HCT116 (cell line): Measurements from ENCODE around the gene GYPC. TPM values are rescaled to one million over a fixed set of nuclear protein-coding genes. Genes with fewer than 3 reads are reported as not detected.

Experiments
- ATAC-seq: fragments of 200-7000 bp; cut with Tn5 transposase; 2 replicates; pipeline ENCODE4 v1.9.1; 2020; ENCODE audit warnings: mild to moderate bottlenecking, moderate library complexity
- BruUV-seq: library from RNA; stranded (reverse); fragments of 400-500 nt; replicated peaks from 2 replicates; lab custom pipeline; 2021; lab: Mats Ljungman, UMichigan
- CTCF ChIA-PET: fragments of 300-600 bp; sonication (Branson Sonifier 250); formaldehyde crosslinking; loops from one replicate; lab custom pipeline; 2021; ENCODE audit warnings: antibody characterized with exemption; lab: Charles Lee
- POLR2A ChIA-PET: fragments of 300-600, 350-600 bp; sonication (Branson Sonifier 250); formaldehyde crosslinking; loops from one replicate; lab custom pipeline; 2021; ENCODE audit warnings: antibody characterized with exemption; lab: Charles Lee
- RAD21 ChIA-PET, 2 experiments: fragments of 300-600 bp; sonication (Branson Sonifier 250); formaldehyde crosslinking; loops; one replicate each; lab custom pipeline; 2023; ENCODE audit warnings: low total read pairs in 2 of 2; ENCODE audit not compliant: uncharacterized antibody in 2 of 2, unreplicated experiment in 2 of 2, low non-redundant PET in 1 of 2; lab: Charles Lee
- DNase-seq: peaks from one replicate; pipeline ENCODE4 v3.0.0-alpha.2; 2010; ENCODE audit warnings: low read depth, low spot score
- H2AFZ ChIP-seq: fragments of 200-600 bp; shearing (Covaris generic), sonication (generic); 2 replicates; pipeline ENCODE4 v1.6.1; 2017; ENCODE audit warnings: low read depth, mixed run types, mixed read lengths, antibody characterized with exemption, low read length; ENCODE audit not compliant: poor library complexity, severe bottlenecking
- H3K27ac ChIP-seq: 2 replicates; pipeline ENCODE4 v1.5.1; 2012; ENCODE audit warnings: low read depth, low read length
- H3K27me3 ChIP-seq: fragments of 200-600 bp; sonication (generic); 2 replicates; pipeline ENCODE4 v1.6.1; 2016; ENCODE audit warnings: mixed run types, low read length, mixed read lengths; ENCODE audit not compliant: insufficient read depth
- H3K36me3 ChIP-seq, 2 experiments: fragments of 200-500 bp in 1 of 2; fragments of 200-600 bp in 1 of 2; sonication (Bioruptor generic) in 1 of 2; sonication (generic) in 1 of 2; 2 replicates each; pipeline versions ENCODE4 v1.5.1 to v1.6.1; 2014 to 2016; ENCODE audit warnings: low read length in 2 of 2, inconsistent platforms in 1 of 2, mixed read lengths in 1 of 2, mixed run types in 1 of 2; ENCODE audit not compliant: insufficient read depth in 2 of 2, control insufficient read depth in 1 of 2
- H3K4me1 ChIP-seq, 2 experiments: fragments of 200-600 bp in 1 of 2; sonication (generic) in 1 of 2; 2 replicates each; pipeline versions ENCODE4 v1.5.1 to v1.6.1; 2012 to 2017; ENCODE audit warnings: low read length in 2 of 2, inconsistent platforms in 1 of 2, mild to moderate bottlenecking in 1 of 2, mixed read lengths in 1 of 2, mixed run types in 1 of 2, moderate library complexity in 1 of 2; ENCODE audit not compliant: insufficient read depth in 2 of 2, control insufficient read depth in 1 of 2
- H3K4me2 ChIP-seq: fragments of 200-600 bp; sonication (generic); 2 replicates; pipeline ENCODE4 v1.6.1; 2017; ENCODE audit warnings: mixed run types, low read length, mixed read lengths
- H3K4me3 ChIP-seq, 2 experiments: fragments of 200-600 bp in 1 of 2; sonication (generic) in 1 of 2; replicated peaks in 1 of 2; 2 replicates each; pipeline ENCODE4 v1.5.1; 2011 to 2016; ENCODE audit warnings: low read length in 2 of 2, control low read depth in 1 of 2, low read depth in 1 of 2, mild to moderate bottlenecking in 1 of 2, mixed read lengths in 1 of 2, mixed run types in 1 of 2
- H3K79me2 ChIP-seq: fragments of 200-600 bp; sonication (generic); 2 replicates; pipeline ENCODE4 v1.6.1; 2017; ENCODE audit warnings: mild to moderate bottlenecking, mixed run types, low read length, moderate library complexity, mixed read lengths; ENCODE audit not compliant: insufficient read depth
- H3K9ac ChIP-seq: fragments of 200-600 bp; sonication (generic); 2 replicates; pipeline ENCODE4 v1.6.1; 2016; ENCODE audit warnings: low read length, mixed read lengths
- H3K9me2 ChIP-seq: fragments of 200-600 bp; sonication (generic), shearing (Covaris generic); 2 replicates; pipeline ENCODE4 v1.6.1; 2017; ENCODE audit warnings: mixed run types, mild to moderate bottlenecking, moderate library complexity; ENCODE audit not compliant: insufficient read depth
- H3K9me3 ChIP-seq, 2 experiments: fragments of 200-500 bp in 1 of 2; fragments of 200-600 bp in 1 of 2; sonication (Bioruptor generic) in 1 of 2; sonication (generic) in 1 of 2; 2 replicates each; pipeline ENCODE4 v1.6.1; 2014 to 2017; ENCODE audit warnings: low read length in 2 of 2, mixed read lengths in 2 of 2, inconsistent platforms in 1 of 2, low read depth in 1 of 2, mild to moderate bottlenecking in 1 of 2, mixed run types in 1 of 2, moderate library complexity in 1 of 2; ENCODE audit not compliant: control insufficient read depth in 1 of 2, insufficient read depth in 1 of 2
- H4K20me1 ChIP-seq: fragments of 200-600 bp; sonication (generic), shearing (Covaris generic); 2 replicates; pipeline ENCODE4 v1.6.1; 2017; ENCODE audit warnings: mixed run types, mild to moderate bottlenecking, moderate library complexity; ENCODE audit not compliant: insufficient read depth
- CBX3 ChIP-seq: IDR thresholded peaks from 2 replicates; pipeline ENCODE4 v1.6.1; 2012; ENCODE audit warnings: low read depth
- CEBPB ChIP-seq: IDR thresholded peaks from 2 replicates; pipeline ENCODE4 v1.6.1; 2012; ENCODE audit warnings: low read depth
- EGR1 ChIP-seq: IDR thresholded peaks from 2 replicates; pipeline ENCODE4 v1.6.1; 2012; ENCODE audit warnings: low read depth
- ELF1 ChIP-seq: IDR thresholded peaks from 2 replicates; pipeline ENCODE4 v1.6.1; 2012; ENCODE audit warnings: low read depth, borderline replicate concordance
- EZH2 ChIP-seq: fragments of 200-600 bp; sonication (generic); IDR thresholded peaks from 2 replicates; pipeline ENCODE4 v1.6.1; 2017; ENCODE audit warnings: antibody characterized with exemption, mixed run types
- EZH2phosphoT487 ChIP-seq: fragments of 200-600 bp; IDR thresholded peaks from 2 replicates; pipeline ENCODE4 v1.6.1; 2018; ENCODE audit warnings: antibody characterized with exemption, borderline replicate concordance
- FOSL1 ChIP-seq: IDR thresholded peaks from 2 replicates; pipeline ENCODE4 v1.6.1; 2012; ENCODE audit warnings: low read depth
- POLR2A ChIP-seq: IDR thresholded peaks from 2 replicates; pipeline ENCODE4 v1.7.0; 2011; ENCODE audit warnings: borderline replicate concordance; ENCODE audit not compliant: insufficient read depth, insufficient read length; ENCODE audit errors: extremely low read depth
- POLR2AphosphoS5 ChIP-seq: IDR thresholded peaks from 2 replicates; pipeline ENCODE4 v1.6.1; 2011; ENCODE audit warnings: mild to moderate bottlenecking, low read depth, low read length, moderate library complexity
- RAD21 ChIP-seq: IDR thresholded peaks from 2 replicates; pipeline ENCODE4 v1.6.1; 2012; ENCODE audit warnings: low read depth, mild to moderate bottlenecking
- SIN3A ChIP-seq: IDR thresholded peaks from 2 replicates; pipeline ENCODE4 v1.6.1; 2012; ENCODE audit warnings: low read depth
- SP1 ChIP-seq: IDR thresholded peaks from 2 replicates; pipeline ENCODE4 v1.6.1; 2012; ENCODE audit warnings: low read depth
- TCF7L2 ChIP-seq: IDR thresholded peaks from 2 replicates; pipeline ENCODE4 v1.7.0; 2011; ENCODE audit warnings: borderline replicate concordance, inconsistent platforms; ENCODE audit not compliant: insufficient read depth, insufficient read length; ENCODE audit errors: extremely low read depth
- YY1 ChIP-seq: IDR thresholded peaks from 2 replicates; pipeline ENCODE4 v1.6.1; 2011; ENCODE audit warnings: low read length, low read depth, moderate library complexity, mild to moderate bottlenecking; ENCODE audit not compliant: insufficient replicate concordance; ENCODE audit errors: extremely low read depth
- ZFX ChIP-seq: fragments of 450-650 bp; IDR thresholded peaks from 2 replicates; pipeline ENCODE4 v1.6.1; 2017
- ZNF274 ChIP-seq: fragments of 200-500 bp; sonication (Bioruptor generic); IDR thresholded peaks from 2 replicates; pipeline ENCODE4 v1.6.1; 2014; ENCODE audit warnings: mild to moderate bottlenecking, low read depth, low read length, inconsistent platforms
- intact Hi-C: fragments of 100-400 bp; cut with micrococcal nuclease; formaldehyde crosslinking; loops from 2 replicates; pipeline ENCODE4 v1.10.0; 2022
- total RNA-seq: library from RNA; stranded (reverse); gene quantifications from one replicate; pipeline ENCODE4 v1.2.1, GENCODE V29; 2021; ENCODE audit not compliant: unreplicated experiment
- TF ChIP-seq, protein P1 (sequence below): IDR thresholded peaks from 2 replicates; pipeline ENCODE4 v1.6.1; 2011; ENCODE audit warnings: mild to moderate bottlenecking, low read length, moderate library complexity; ENCODE audit not compliant: insufficient replicate concordance; ENCODE audit errors: extremely low read depth

GYPC gene
- total RNA-seq, 1 experiment from 2014 or later, result 0.66 TPM

DNA sequence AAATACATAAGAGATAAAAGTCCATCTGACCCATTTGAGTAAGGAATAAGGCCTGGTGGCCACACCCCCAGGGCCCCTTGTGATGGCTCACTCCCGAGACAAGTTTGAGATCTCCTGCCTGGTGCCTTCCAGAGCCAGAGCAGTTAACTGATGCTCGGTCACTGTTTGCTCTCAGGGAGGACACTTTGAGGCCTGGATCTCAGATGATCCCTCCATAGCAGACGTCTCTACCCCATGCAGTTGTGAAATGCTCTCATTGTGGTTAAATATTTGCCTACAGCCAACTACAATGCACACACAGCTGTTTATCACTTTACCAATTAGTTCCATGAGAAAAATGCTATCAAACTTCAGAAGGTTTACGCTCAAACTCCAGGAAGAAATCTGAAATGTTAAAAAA lies 12.3 kb downstream of the GYPC start:
- ATAC-seq (no peak), DNase-seq (no peak)
- Histone ChIP-seq H3K27me3 (peaks cover 14% of the 10 kb centered on the region), H3K4me1 (no peaks in the 10 kb centered on the region), H3K36me3 (no peaks in the 10 kb centered on the region), H3K4me2 (no peak overlapping the region), H3K4me3 (no peak overlapping the region), H3K27ac (no peak overlapping the region), H3K9ac (no peak overlapping the region), H3K79me2 (no peaks in the 10 kb centered on the region), H3K9me2 (no peaks in the 10 kb centered on the region), H3K9me3 (no peaks in the 10 kb centered on the region), H2AFZ (no peak overlapping the region), H4K20me1 (no peaks in the 10 kb centered on the region)
- ChIA-PET CTCF (no interaction called here), POLR2A (no interaction called here), RAD21 (no interaction called here)
- intact Hi-C loops, result no loop called here
- BruUV-seq, result no TSS peak
- TF ChIP-seq POLR2AphosphoS5 (no peak), YY1 (no peak), CEBPB (no peak), CBX3 (no peak), POLR2A (no peak), ZNF274 (no peak), SP1 (no peak), EGR1 (no peak), EZH2phosphoT487 (no peak), TCF7L2 (no peak), RAD21 (no peak), SIN3A (no peak)

DNA sequence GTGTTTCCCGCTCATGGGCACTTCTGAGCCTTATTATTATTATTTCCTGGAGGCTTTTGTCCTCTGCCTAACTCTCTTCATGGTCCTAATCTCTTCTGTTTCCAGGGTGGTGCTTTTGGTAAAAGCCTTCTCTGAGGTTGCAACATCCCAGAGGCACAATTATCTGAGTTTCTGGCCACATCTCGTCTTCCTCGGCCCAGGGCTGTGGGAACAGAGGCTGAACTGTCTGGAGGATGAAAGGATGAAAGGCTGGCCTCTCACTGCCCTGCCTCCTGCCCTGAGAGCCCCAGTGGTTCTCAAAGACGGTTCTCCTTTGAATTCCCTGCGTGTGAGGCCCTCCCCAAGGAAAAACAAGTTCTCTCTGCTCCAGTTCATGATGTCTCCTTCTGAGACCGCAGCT lies 13.8 kb downstream of the GYPC start:
- no peaks in the 10 kb centered on the region for H3K36me3 ChIP-seq
- ChIA-PET POLR2A (no interaction called here), RAD21 (no interaction called here), CTCF (no interaction called here)
- DNase-seq (no peak), ATAC-seq (no peak)
- BruUV-seq, result no TSS peak
- TF ChIP-seq CBX3 (no peak), RAD21 (no peak), EZH2 (no peak), FOSL1 (no peak), ZFX (no peak), POLR2AphosphoS5 (no peak), TCF7L2 (no peak), ELF1 (no peak), POLR2A (no peak)
- TF ChIP-seq, protein P1, sequence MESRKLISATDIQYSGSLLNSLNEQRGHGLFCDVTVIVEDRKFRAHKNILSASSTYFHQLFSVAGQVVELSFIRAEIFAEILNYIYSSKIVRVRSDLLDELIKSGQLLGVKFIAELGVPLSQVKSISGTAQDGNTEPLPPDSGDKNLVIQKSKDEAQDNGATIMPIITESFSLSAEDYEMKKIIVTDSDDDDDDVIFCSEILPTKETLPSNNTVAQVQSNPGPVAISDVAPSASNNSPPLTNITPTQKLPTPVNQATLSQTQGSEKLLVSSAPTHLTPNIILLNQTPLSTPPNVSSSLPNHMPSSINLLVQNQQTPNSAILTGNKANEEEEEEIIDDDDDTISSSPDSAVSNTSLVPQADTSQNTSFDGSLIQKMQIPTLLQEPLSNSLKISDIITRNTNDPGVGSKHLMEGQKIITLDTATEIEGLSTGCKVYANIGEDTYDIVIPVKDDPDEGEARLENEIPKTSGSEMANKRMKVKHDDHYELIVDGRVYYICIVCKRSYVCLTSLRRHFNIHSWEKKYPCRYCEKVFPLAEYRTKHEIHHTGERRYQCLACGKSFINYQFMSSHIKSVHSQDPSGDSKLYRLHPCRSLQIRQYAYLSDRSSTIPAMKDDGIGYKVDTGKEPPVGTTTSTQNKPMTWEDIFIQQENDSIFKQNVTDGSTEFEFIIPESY, result no peak
- H3K4me3 ChIP-seq, result no peak overlapping the region
- no peak overlapping the region for H2AFZ ChIP-seq
- no peak overlapping the region for H3K4me2 ChIP-seq
- no peak overlapping the region for H3K27ac ChIP-seq
- intact Hi-C loops, result no loop called here
- no peaks in the 10 kb centered on the region for H4K20me1 ChIP-seq
- H3K27me3 ChIP-seq, result peaks cover 14% of the 10 kb centered on the region
- H3K79me2 ChIP-seq, result no peaks in the 10 kb centered on the region
- H3K9me3 ChIP-seq, result no peaks in the 10 kb centered on the region
- no peak overlapping the region for H3K9ac ChIP-seq
- no peaks in the 10 kb centered on the region for H3K4me1 ChIP-seq
- H3K9me2 ChIP-seq, result no peaks in the 10 kb centered on the region
